Stimulated activated CD8-positive, alpha-beta memory T cell treated with anti-CD3 and anti-CD28 coated beads, Interleukin-7, amount 100 ng/mL, for 48 hours (primary cell): Measurements from ENCODE around the gene NQO1.
"Not testable (repeated sequence)": the region's sequence is repeated elsewhere in the genome, so short reads cannot be mapped to it uniquely, and the experiment has no call there.

ENCODE experiments used
- DNase-seq, 2 donors: peaks; one replicate each; pipeline ENCODE4 v3.0.0-alpha.2; 2020; ENCODE audit warnings: low read depth in 1 of 2; ENCODE audit errors: extremely low read depth in 1 of 2

Gene NQO1

GRCh38 chr16:69744363-69745231 lies 18.2 kb upstream of the NQO1 start:
- DNase-seq: no peak

- DNase-seq: no peak
These were observed 15.9 kb upstream of the NQO1 start for GRCh38 chr16:69741951-69742904.

- no peak for DNase-seq
These were observed 15.2 kb upstream of the NQO1 start for GRCh38 chr16:69741519-69741918.

- no peak for DNase-seq
These were observed 5.7 kb upstream of the NQO1 start for GRCh38 chr16:69732101-69732500.

- not testable (repeated sequence) for DNase-seq
These were observed 4.9 kb upstream of the NQO1 start for GRCh38 chr16:69731280-69731679.

GRCh38 chr16:69729030-69729429 lies 2.7 kb upstream of the NQO1 start:
- DNase-seq: not testable (repeated sequence)

- no peak for DNase-seq
These were observed 1.5 kb upstream of the NQO1 start for GRCh38 chr16:69727916-69728270.

GRCh38 chr16:69725480-69726312 lies 664 bp downstream of the NQO1 start:
- DNase-seq: no peak

- no peak for DNase-seq
These were observed 1.3 kb downstream of the NQO1 start for GRCh38 chr16:69724981-69725479.

GRCh38 chr16:69724414-69724873 lies 1.9 kb downstream of the NQO1 start:
- no peak for DNase-seq

GRCh38 chr16:69721441-69721957 lies 4.9 kb downstream of the NQO1 start:
- no peak for DNase-seq

GRCh38 chr16:69720822-69721430 lies 5.4 kb downstream of the NQO1 start:
- DNase-seq: no peak

GRCh38 chr16:69718111-69718764 lies 8.1 kb downstream of the NQO1 start:
- no peak for DNase-seq

GRCh38 chr16:69717066-69717465 lies 9.3 kb downstream of the NQO1 start:
- no peak for DNase-seq

- no peak for DNase-seq
These were observed 13.3 kb downstream of the NQO1 start for GRCh38 chr16:69712914-69713581.

GRCh38 chr16:69712277-69712676 lies 14.1 kb downstream of the NQO1 start:
- no peak for DNase-seq

GRCh38 chr16:69711115-69711740 lies 15.1 kb downstream of the NQO1 start:
- DNase-seq: no peak

- DNase-seq: no peak
These were observed 16.8 kb downstream of the NQO1 start for GRCh38 chr16:69709456-69710084.
